ENCODE results near the gene LRRK1. TPM values are rescaled to one million over a fixed set of nuclear protein-coding genes. Genes with fewer than 3 reads are reported as not detected.
A peak's percentile ranks its signal among the peaks of the same experiment; 100 is the strongest.

Gene LRRK1
- total RNA-seq, 4 donors from 2014 or later = 14.1 to 31.5 (median 16.8) TPM

GRCh38 chr15:101063212-101063611, 144.1 kb downstream of the LRRK1 start:
- Histone ChIP-seq H3K4me3 (no peak overlapping the region), H3K36me3 (peaks cover 0 to 53% (median 0%) of the 10 kb centered on the region in 3 donors), H3K27ac (peak overlapping the region; percentile 30 to 81 (median 72)), H3K9me3 (no peaks in the 10 kb centered on the region), H3K4me1 (peaks cover 0 to 68% (median 33%) of the 10 kb centered on the region in 4 donors), H3K27me3 (no peaks in the 10 kb centered on the region)
- 74 to 80% methylated on average over 9 of the region's 9 CpGs for WGBS, 2 donors
- no peak for DNase-seq (ENCODE audit: low spot score in 2 of 2)
- TF ChIP-seq POLR2A (IDR thresholded peaks at IDR 0.05) (no peak), CTCF (IDR thresholded peaks at IDR 0.05) (no peak), EP300 (IDR thresholded peaks at IDR 0.05) (no peak)

GRCh38 chr15:101063891-101064794, 145.0 kb downstream of the LRRK1 start:
- Histone ChIP-seq H3K36me3 (peaks cover 0 to 44% (median 0%) of the 10 kb centered on the region in 3 donors), H3K4me3 (no peak overlapping the region), H3K27ac (peak overlapping the region; percentile 30 to 81 (median 74)), H3K9me3 (no peaks in the 10 kb centered on the region), H3K4me1 (peaks cover 0 to 77% (median 43%) of the 10 kb centered on the region in 4 donors), H3K27me3 (no peaks in the 10 kb centered on the region)
- TF ChIP-seq POLR2A (IDR thresholded peaks at IDR 0.05) = peak in 1 of 2 donors; percentile 13
- TF ChIP-seq EP300 (IDR thresholded peaks at IDR 0.05) = peak in 1 of 2 donors; percentile 80
- TF ChIP-seq CTCF (IDR thresholded peaks at IDR 0.05) = peak in 1 of 5 experiments; percentile 53
- WGBS, 2 donors = 32 to 34% methylated on average over 23 to 26 of the region's 30 CpGs
- DNase-seq (ENCODE audit: low spot score in 2 of 2) = peak; percentile 27 to 55

- no peak for DNase-seq (ENCODE audit: low spot score in 2 of 2)
- TF ChIP-seq EP300 (IDR thresholded peaks at IDR 0.05) = no peak
- TF ChIP-seq CTCF (IDR thresholded peaks at IDR 0.05) = no peak
- no peak for TF ChIP-seq POLR2A (IDR thresholded peaks at IDR 0.05)
- H3K27ac ChIP-seq = peak overlapping the region; percentile 30 to 81 (median 74)
- 92 to 96% methylated on average over 16 to 17 of the region's 19 CpGs for WGBS, 2 donors
- H3K4me3 ChIP-seq = no peak overlapping the region
- H3K36me3 ChIP-seq = peaks cover 0 to 35% (median 0%) of the 10 kb centered on the region in 3 donors
- no peaks in the 10 kb centered on the region for H3K9me3 ChIP-seq
- no peaks in the 10 kb centered on the region for H3K27me3 ChIP-seq
- peaks cover 0 to 86% (median 50%) of the 10 kb centered on the region in 4 donors for H3K4me1 ChIP-seq
These were observed 145.8 kb downstream of the LRRK1 start for GRCh38 chr15:101064795-101065569.

- Histone ChIP-seq H3K9me3 (no peaks in the 10 kb centered on the region), H3K27me3 (no peaks in the 10 kb centered on the region), H3K27ac (peak overlapping the region; percentile 14 to 81 (median 54)), H3K4me1 (peaks cover 0 to 91% (median 57%) of the 10 kb centered on the region in 4 donors), H3K4me3 (no peak overlapping the region), H3K36me3 (peaks cover 0 to 30% (median 0%) of the 10 kb centered on the region in 3 donors)
- no peak for TF ChIP-seq POLR2A (IDR thresholded peaks at IDR 0.05)
- TF ChIP-seq CTCF (IDR thresholded peaks at IDR 0.05) = no peak
- no peak for TF ChIP-seq EP300 (IDR thresholded peaks at IDR 0.05)
- no peak for DNase-seq (ENCODE audit: low spot score in 2 of 2)
- WGBS, 2 donors = 92 to 94% methylated on average over 28 of the region's 28 CpGs
These were observed 146.5 kb downstream of the LRRK1 start for GRCh38 chr15:101065570-101066221.
